ENCODE measurements around the gene EXD3.
"Not testable (repeated sequence)": the region's sequence is repeated elsewhere in the genome, so short reads cannot be mapped to it uniquely, and the experiment has no call there.

The EXD3 gene

DNA sequence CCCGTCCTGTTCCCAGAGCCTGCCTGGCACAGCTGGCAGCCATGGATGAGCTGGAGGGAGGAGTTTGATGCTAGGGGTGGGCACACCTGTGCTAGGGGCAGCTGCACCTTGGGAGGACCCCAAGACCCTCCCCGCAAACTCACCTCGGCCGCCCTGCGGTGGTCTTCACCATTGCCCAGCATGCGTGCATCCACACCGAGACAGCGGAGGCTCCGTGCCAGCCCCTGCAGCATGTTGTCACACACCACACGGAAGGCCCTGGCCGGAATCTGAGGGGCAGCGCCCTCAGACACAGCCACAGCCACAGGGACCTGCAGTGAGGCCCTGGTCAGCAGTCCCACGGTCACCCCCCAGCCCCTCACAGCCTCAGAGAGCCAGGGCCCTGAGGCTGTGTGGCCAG, 75.0 kb downstream of the EXD3 start:
- Histone ChIP-seq H3K4me1 (ENCODE audit: control insufficient read depth in 2 of 2, insufficient read depth in 1 of 2, low read depth in 1 of 2, low read length in 2 of 2) (no peaks in the 10 kb centered on the region), H4K8ac (ENCODE audit: low read depth, low read length) (peak overlapping the region; percentile 17), H2BK5ac (ENCODE audit: low read length) (no peak overlapping the region), H3K27ac (replicated peaks; ENCODE audit: low read length) (no peak overlapping the region), H3K4me3 (ENCODE audit: low read length in 2 of 2) (no peak overlapping the region), H2BK15ac (ENCODE audit: low read length) (peak overlapping the region; percentile 17), H3K14ac (ENCODE audit: low read length) (peak overlapping the region; percentile 21), H3K9me3 (replicated peaks in 1 of 2; ENCODE audit: control insufficient read depth in 2 of 2, insufficient read depth in 1 of 2, low read depth in 1 of 2, low read length in 2 of 2) (peaks cover 5 to 21% of the 10 kb centered on the region in 2 donors), H3K27me3 (ENCODE audit: control insufficient read depth in 3 of 3, insufficient read depth in 3 of 3, low read depth in 1 of 3, low read length in 3 of 3) (peaks cover 0 to 2% (median 0%) of the 10 kb centered on the region in 3 experiments), H2BK12ac (ENCODE audit: low read length) (peak overlapping the region; percentile 41), H3K9ac (ENCODE audit: low read depth, low read length, poor library complexity) (no peak overlapping the region), H2AFZ (ENCODE audit: low read length) (no peak overlapping the region), H3K18ac (ENCODE audit: low read length) (peak overlapping the region; percentile 38), H2AK5ac (ENCODE audit: low read depth, low read length) (peak overlapping the region; percentile 63), H3K4ac (ENCODE audit: low read length) (no peak overlapping the region), H3K23ac (ENCODE audit: low read depth, low read length, poor library complexity) (no peak overlapping the region), H4K91ac (ENCODE audit: low read depth, low read length, poor library complexity) (no peak overlapping the region), H3K79me1 (ENCODE audit: low read depth, low read length) (no peaks in the 10 kb centered on the region), H2BK120ac (ENCODE audit: low read depth, low read length) (no peak overlapping the region), H3K36me3 (replicated peaks in 1 of 2; ENCODE audit: control insufficient read depth in 2 of 2, insufficient read depth in 2 of 2, low read length in 2 of 2) (peaks cover 0 to 2% of the 10 kb centered on the region in 2 donors), H3K4me2 (ENCODE audit: insufficient read depth, low read length, poor library complexity, severe bottlenecking) (no peak overlapping the region)
- WGBS, 2 donors (ENCODE audit: extremely low coverage in 2 of 2, insufficient read length in 2 of 2, insufficient replicate concordance in 1 of 2) = no CpG with 5 or more reads among the region's 13 CpGs
- DNase-seq (ENCODE audit: low spot score) = no peak

- H2AK5ac ChIP-seq (ENCODE audit: low read depth, low read length) = no peak overlapping the region
- no CpG with 5 or more reads among the region's 7 CpGs for WGBS, 2 donors (ENCODE audit: extremely low coverage in 2 of 2, insufficient read length in 2 of 2, insufficient replicate concordance in 1 of 2)
Observed at GRCh38 chr9:137342482-137342881, 80.5 kb downstream of the EXD3 start.

DNA sequence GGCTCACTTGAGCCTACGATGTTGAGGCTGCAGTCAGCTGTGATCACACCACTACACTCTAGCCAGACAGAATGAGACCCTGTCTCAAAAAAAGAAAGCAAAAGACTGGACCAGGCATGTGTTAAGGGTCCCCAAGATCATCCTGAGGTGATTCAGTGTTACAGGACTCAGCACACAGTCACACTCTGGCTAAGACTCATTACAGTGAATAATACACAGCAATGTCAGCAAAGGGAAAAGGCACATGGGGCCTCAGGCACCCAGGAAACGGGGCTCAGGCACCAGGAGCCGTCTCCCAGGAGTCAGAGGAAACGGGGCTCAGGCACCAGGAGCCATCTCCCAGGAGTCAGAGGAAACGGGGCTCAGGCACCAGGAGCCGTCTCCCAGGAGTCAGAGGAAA, 81.7 kb downstream of the EXD3 start:
- Histone ChIP-seq H2AK5ac (ENCODE audit: low read depth, low read length) (no peak overlapping the region), H4K91ac (ENCODE audit: low read depth, low read length, poor library complexity) (no peak overlapping the region), H3K4me2 (ENCODE audit: insufficient read depth, low read length, poor library complexity, severe bottlenecking) (no peak overlapping the region), H3K14ac (ENCODE audit: low read length) (no peak overlapping the region), H3K4me3 (ENCODE audit: low read length in 2 of 2) (no peak overlapping the region), H3K36me3 (replicated peaks in 1 of 2; ENCODE audit: control insufficient read depth in 2 of 2, insufficient read depth in 2 of 2, low read length in 2 of 2) (no peaks in the 10 kb centered on the region), H4K8ac (ENCODE audit: low read depth, low read length) (no peak overlapping the region), H2BK120ac (ENCODE audit: low read depth, low read length) (no peak overlapping the region), H3K4me1 (ENCODE audit: control insufficient read depth in 2 of 2, insufficient read depth in 1 of 2, low read depth in 1 of 2, low read length in 2 of 2) (no peaks in the 10 kb centered on the region), H2BK12ac (ENCODE audit: low read length) (no peak overlapping the region), H3K9ac (ENCODE audit: low read depth, low read length, poor library complexity) (no peak overlapping the region), H3K18ac (ENCODE audit: low read length) (no peak overlapping the region), H3K27ac (replicated peaks; ENCODE audit: low read length) (no peak overlapping the region), H3K79me1 (ENCODE audit: low read depth, low read length) (no peaks in the 10 kb centered on the region), H3K4ac (ENCODE audit: low read length) (no peak overlapping the region), H3K23ac (ENCODE audit: low read depth, low read length, poor library complexity) (no peak overlapping the region), H2BK15ac (ENCODE audit: low read length) (no peak overlapping the region), H3K9me3 (replicated peaks in 1 of 2; ENCODE audit: control insufficient read depth in 2 of 2, insufficient read depth in 1 of 2, low read depth in 1 of 2, low read length in 2 of 2) (peaks cover 3 to 6% of the 10 kb centered on the region in 2 donors), H3K27me3 (ENCODE audit: control insufficient read depth in 3 of 3, insufficient read depth in 3 of 3, low read depth in 1 of 3, low read length in 3 of 3) (no peaks in the 10 kb centered on the region), H2AFZ (ENCODE audit: low read length) (no peak overlapping the region), H2BK5ac (ENCODE audit: low read length) (no peak overlapping the region)
- DNase-seq (ENCODE audit: low spot score) = no peak
- WGBS, 2 donors (ENCODE audit: extremely low coverage in 2 of 2, insufficient read length in 2 of 2, insufficient replicate concordance in 1 of 2) = no CpG with 5 or more reads among the region's 6 CpGs

More at GRCh38 chr9:137342482-137342881, 80.5 kb downstream of the EXD3 start:
- Histone ChIP-seq H3K79me1 (ENCODE audit: low read depth, low read length) (no peaks in the 10 kb centered on the region), H2AFZ (ENCODE audit: low read length) (no peak overlapping the region), H2BK120ac (ENCODE audit: low read depth, low read length) (no peak overlapping the region), H2BK15ac (ENCODE audit: low read length) (no peak overlapping the region), H3K9me3 (replicated peaks in 1 of 2; ENCODE audit: control insufficient read depth in 2 of 2, insufficient read depth in 1 of 2, low read depth in 1 of 2, low read length in 2 of 2) (peaks cover 7 to 14% of the 10 kb centered on the region in 2 donors), H3K4ac (ENCODE audit: low read length) (no peak overlapping the region), H2BK5ac (ENCODE audit: low read length) (no peak overlapping the region), H3K4me3 (ENCODE audit: low read length in 2 of 2) (peak overlapping the region in 1 of 2 donors; percentile 54), H4K8ac (ENCODE audit: low read depth, low read length) (no peak overlapping the region), H3K27ac (replicated peaks; ENCODE audit: low read length) (no peak overlapping the region), H3K27me3 (ENCODE audit: control insufficient read depth in 3 of 3, insufficient read depth in 3 of 3, low read depth in 1 of 3, low read length in 3 of 3) (peaks cover 0 to 2% (median 0%) of the 10 kb centered on the region in 3 experiments), H3K23ac (ENCODE audit: low read depth, low read length, poor library complexity) (no peak overlapping the region), H3K18ac (ENCODE audit: low read length) (no peak overlapping the region), H3K14ac (ENCODE audit: low read length) (no peak overlapping the region), H3K4me1 (ENCODE audit: control insufficient read depth in 2 of 2, insufficient read depth in 1 of 2, low read depth in 1 of 2, low read length in 2 of 2) (no peaks in the 10 kb centered on the region), H3K9ac (ENCODE audit: low read depth, low read length, poor library complexity) (no peak overlapping the region), H4K91ac (ENCODE audit: low read depth, low read length, poor library complexity) (no peak overlapping the region), H3K4me2 (ENCODE audit: insufficient read depth, low read length, poor library complexity, severe bottlenecking) (no peak overlapping the region), H3K36me3 (replicated peaks in 1 of 2; ENCODE audit: control insufficient read depth in 2 of 2, insufficient read depth in 2 of 2, low read length in 2 of 2) (peaks cover 0 to 2% of the 10 kb centered on the region in 2 donors), H2BK12ac (ENCODE audit: low read length) (no peak overlapping the region)
- no peak for DNase-seq (ENCODE audit: low spot score)

GRCh38 chr9:137339908-137340462, 83.0 kb downstream of the EXD3 start:
- not testable (repeated sequence) for H2AFZ ChIP-seq (ENCODE audit: low read length); DNase-seq (ENCODE audit: low spot score); H3K27me3 ChIP-seq (ENCODE audit: control insufficient read depth in 3 of 3, insufficient read depth in 3 of 3, low read depth in 1 of 3, low read length in 3 of 3); H3K9ac ChIP-seq (ENCODE audit: low read depth, low read length, poor library complexity); H2BK12ac ChIP-seq (ENCODE audit: low read length); H3K4me3 ChIP-seq (ENCODE audit: low read length in 2 of 2); H3K23ac ChIP-seq (ENCODE audit: low read depth, low read length, poor library complexity); H2BK5ac ChIP-seq (ENCODE audit: low read length); H4K91ac ChIP-seq (ENCODE audit: low read depth, low read length, poor library complexity); H3K4me2 ChIP-seq (ENCODE audit: insufficient read depth, low read length, poor library complexity, severe bottlenecking); H3K4me1 ChIP-seq (ENCODE audit: control insufficient read depth in 2 of 2, insufficient read depth in 1 of 2, low read depth in 1 of 2, low read length in 2 of 2); H3K9me3 ChIP-seq (replicated peaks in 1 of 2; ENCODE audit: control insufficient read depth in 2 of 2, insufficient read depth in 1 of 2, low read depth in 1 of 2, low read length in 2 of 2); H3K18ac ChIP-seq (ENCODE audit: low read length); H4K8ac ChIP-seq (ENCODE audit: low read depth, low read length); H3K27ac ChIP-seq (replicated peaks; ENCODE audit: low read length); H3K79me1 ChIP-seq (ENCODE audit: low read depth, low read length); H2BK15ac ChIP-seq (ENCODE audit: low read length); H3K14ac ChIP-seq (ENCODE audit: low read length); H3K36me3 ChIP-seq (replicated peaks in 1 of 2; ENCODE audit: control insufficient read depth in 2 of 2, insufficient read depth in 2 of 2, low read length in 2 of 2); H2AK5ac ChIP-seq (ENCODE audit: low read depth, low read length); H2BK120ac ChIP-seq (ENCODE audit: low read depth, low read length); H3K4ac ChIP-seq (ENCODE audit: low read length)
- no CpG with 5 or more reads among the region's 12 CpGs for WGBS, 2 donors (ENCODE audit: extremely low coverage in 2 of 2, insufficient read length in 2 of 2, insufficient replicate concordance in 1 of 2)
